ENCODE results near the gene RPN2. TPM values are rescaled to one million over a fixed set of nuclear protein-coding genes. Genes with fewer than 3 reads are reported as not detected.
A peak's percentile ranks its signal among the peaks of the same experiment; 100 is the strongest.

Gene RPN2
- total and polyA plus RNA-seq, 2 donors (not counting 1 experiment from before 2014, with no cell fraction given) = 262 to 414 TPM

GRCh38 chr20:37201827-37202162, 22.7 kb downstream of the RPN2 start:
- Histone ChIP-seq H3K4me3 (replicated peaks in 1 of 4; ENCODE audit: control extremely low read depth in 1 of 4, insufficient read depth in 1 of 4, low read depth in 3 of 4, low read length in 4 of 4) (peak overlapping the region in 2 of 4 experiments; percentile 2 to 32), H3K27me3 (ENCODE audit: control insufficient read depth, insufficient read depth, low read length) (no peaks in the 10 kb centered on the region), H2AFZ (ENCODE audit: low read length) (no peak overlapping the region), H3K79me2 (ENCODE audit: control insufficient read depth, insufficient read depth, low read length) (peaks cover 24% of the 10 kb centered on the region), H3K9ac (ENCODE audit: insufficient read depth, low read length) (peak overlapping the region; percentile 27), H4K20me1 (ENCODE audit: control insufficient read depth, extremely low read depth, insufficient read depth, low read length) (no peaks in the 10 kb centered on the region), H3K4me2 (ENCODE audit: extremely low read depth, insufficient read depth, low read length) (peak overlapping the region; percentile 65), H3K9me3 (ENCODE audit: control insufficient read depth, insufficient read depth, low read depth, low read length) (no peaks in the 10 kb centered on the region), H3K4me1 (ENCODE audit: control insufficient read depth, extremely low read depth, insufficient read depth, low read length) (peaks cover 7% of the 10 kb centered on the region), H3K36me3 (ENCODE audit: control insufficient read depth, insufficient read depth, low read length) (peaks cover 14% of the 10 kb centered on the region), H3K27ac (ENCODE audit: insufficient read depth, low read length) (peak overlapping the region; percentile 55)
- no peak for DNase-seq (ENCODE audit: low read depth in 2 of 2)
- TF ChIP-seq CTCF (conservative IDR thresholded peaks at IDR 0.05 in 1 of 2, IDR thresholded peaks at IDR 0.05 in 1 of 2; ENCODE audit: low read depth in 1 of 2, low read length in 2 of 2) = no peak
- TF ChIP-seq EZH2 (IDR thresholded peaks at IDR 0.05; ENCODE audit: low read length, missing control alignments) = no peak

GRCh38 chr20:37202267-37202943, 23.3 kb downstream of the RPN2 start:
- Histone ChIP-seq H3K79me2 (ENCODE audit: control insufficient read depth, insufficient read depth, low read length) (peaks cover 18% of the 10 kb centered on the region), H4K20me1 (ENCODE audit: control insufficient read depth, extremely low read depth, insufficient read depth, low read length) (no peaks in the 10 kb centered on the region), H3K27ac (ENCODE audit: insufficient read depth, low read length) (peak overlapping the region; percentile 59), H3K4me2 (ENCODE audit: extremely low read depth, insufficient read depth, low read length) (peak overlapping the region; percentile 65), H3K4me3 (replicated peaks in 1 of 4; ENCODE audit: control extremely low read depth in 1 of 4, insufficient read depth in 1 of 4, low read depth in 3 of 4, low read length in 4 of 4) (peak overlapping the region in 2 of 4 experiments; percentile 2 to 32), H3K27me3 (ENCODE audit: control insufficient read depth, insufficient read depth, low read length) (no peaks in the 10 kb centered on the region), H3K9me3 (ENCODE audit: control insufficient read depth, insufficient read depth, low read depth, low read length) (no peaks in the 10 kb centered on the region), H3K9ac (ENCODE audit: insufficient read depth, low read length) (no peak overlapping the region), H3K4me1 (ENCODE audit: control insufficient read depth, extremely low read depth, insufficient read depth, low read length) (peaks cover 7% of the 10 kb centered on the region), H3K36me3 (ENCODE audit: control insufficient read depth, insufficient read depth, low read length) (peaks cover 14% of the 10 kb centered on the region), H2AFZ (ENCODE audit: low read length) (no peak overlapping the region)
- TF ChIP-seq CTCF (conservative IDR thresholded peaks at IDR 0.05 in 1 of 2, IDR thresholded peaks at IDR 0.05 in 1 of 2; ENCODE audit: low read depth in 1 of 2, low read length in 2 of 2) (peak; percentile 81 to 87), EZH2 (IDR thresholded peaks at IDR 0.05; ENCODE audit: low read length, missing control alignments) (no peak)
- DNase-seq (ENCODE audit: low read depth in 2 of 2) = peak; percentile 95 to 98

- no peak for TF ChIP-seq EZH2 (IDR thresholded peaks at IDR 0.05; ENCODE audit: low read length, missing control alignments)
- no peak for TF ChIP-seq CTCF (conservative IDR thresholded peaks at IDR 0.05 in 1 of 2, IDR thresholded peaks at IDR 0.05 in 1 of 2; ENCODE audit: low read depth in 1 of 2, low read length in 2 of 2)
- H3K79me2 ChIP-seq (ENCODE audit: control insufficient read depth, insufficient read depth, low read length) = peaks cover 10% of the 10 kb centered on the region
- H3K27ac ChIP-seq (ENCODE audit: insufficient read depth, low read length) = no peak overlapping the region
- H2AFZ ChIP-seq (ENCODE audit: low read length) = no peak overlapping the region
- H3K27me3 ChIP-seq (ENCODE audit: control insufficient read depth, insufficient read depth, low read length) = no peaks in the 10 kb centered on the region
- H3K4me2 ChIP-seq (ENCODE audit: extremely low read depth, insufficient read depth, low read length) = no peak overlapping the region
- no peak for DNase-seq (ENCODE audit: low read depth in 2 of 2)
- H3K9me3 ChIP-seq (ENCODE audit: control insufficient read depth, insufficient read depth, low read depth, low read length) = no peaks in the 10 kb centered on the region
- no peaks in the 10 kb centered on the region for H4K20me1 ChIP-seq (ENCODE audit: control insufficient read depth, extremely low read depth, insufficient read depth, low read length)
- H3K4me3 ChIP-seq (replicated peaks in 1 of 4; ENCODE audit: control extremely low read depth in 1 of 4, insufficient read depth in 1 of 4, low read depth in 3 of 4, low read length in 4 of 4) = no peak overlapping the region
- H3K36me3 ChIP-seq (ENCODE audit: control insufficient read depth, insufficient read depth, low read length) = peaks cover 13% of the 10 kb centered on the region
- H3K9ac ChIP-seq (ENCODE audit: insufficient read depth, low read length) = no peak overlapping the region
- peaks cover 7% of the 10 kb centered on the region for H3K4me1 ChIP-seq (ENCODE audit: control insufficient read depth, extremely low read depth, insufficient read depth, low read length)
These were observed 24.9 kb downstream of the RPN2 start for GRCh38 chr20:37204056-37204455.

All from fibroblast of lung (primary cell).